Measurements from ENCODE around the gene ATP5PB. TPM values are rescaled to one million over a fixed set of nuclear protein-coding genes. Genes with fewer than 3 reads are reported as not detected.

Gene ATP5PB
- total RNA-seq, 1 donor from 2014 or later, result 155 TPM

GRCh38 chr1:111441573-111442192, 7.6 kb upstream of the ATP5PB start:
- Mint-ChIP-seq H3K4me3 (no peak overlapping the region), H3K9me3 (no peaks in the 10 kb centered on the region), H3K27ac (no peak overlapping the region), H3K36me3 (peaks cover 17% of the 10 kb centered on the region), H3K27me3 (ENCODE audit: low read depth) (no peaks in the 10 kb centered on the region), H3K4me1 (peaks cover under 1% of the 10 kb centered on the region)
- no peak for DNase-seq (ENCODE audit: low spot score in 2 of 2, unreplicated experiment in 2 of 2)
- TF ChIP-seq CTCF (IDR thresholded peaks at IDR 0.05; ENCODE audit: unreplicated experiment), result no peak

- no peak for TF ChIP-seq CTCF (IDR thresholded peaks at IDR 0.05; ENCODE audit: unreplicated experiment)
- Mint-ChIP-seq H3K36me3 (peaks cover 17% of the 10 kb centered on the region), H3K27me3 (ENCODE audit: low read depth) (no peaks in the 10 kb centered on the region), H3K4me1 (peaks cover 8% of the 10 kb centered on the region), H3K27ac (no peak overlapping the region), H3K4me3 (no peak overlapping the region), H3K9me3 (no peaks in the 10 kb centered on the region)
- no peak for DNase-seq (ENCODE audit: low spot score in 2 of 2, unreplicated experiment in 2 of 2)
Observed at GRCh38 chr1:111442457-111442856, 6.8 kb upstream of the ATP5PB start.

- Mint-ChIP-seq H3K9me3 (no peaks in the 10 kb centered on the region), H3K27ac (no peak overlapping the region), H3K27me3 (ENCODE audit: low read depth) (no peaks in the 10 kb centered on the region), H3K4me1 (peaks cover 18% of the 10 kb centered on the region), H3K4me3 (no peak overlapping the region), H3K36me3 (peaks cover 14% of the 10 kb centered on the region)
- DNase-seq (ENCODE audit: low spot score in 2 of 2, unreplicated experiment in 2 of 2), result no peak
- TF ChIP-seq CTCF (IDR thresholded peaks at IDR 0.05; ENCODE audit: unreplicated experiment), result no peak
Observed at GRCh38 chr1:111444031-111444430, 5.2 kb upstream of the ATP5PB start.

- Mint-ChIP-seq H3K27ac (no peak overlapping the region), H3K36me3 (peaks cover 8% of the 10 kb centered on the region), H3K27me3 (ENCODE audit: low read depth) (no peaks in the 10 kb centered on the region), H3K4me1 (peaks cover 35% of the 10 kb centered on the region), H3K9me3 (no peaks in the 10 kb centered on the region), H3K4me3 (no peak overlapping the region)
- no peak for DNase-seq (ENCODE audit: low spot score in 2 of 2, unreplicated experiment in 2 of 2)
- TF ChIP-seq CTCF (IDR thresholded peaks at IDR 0.05; ENCODE audit: unreplicated experiment), result no peak
Observed at GRCh38 chr1:111446546-111446945, 2.7 kb upstream of the ATP5PB start.

- no peak overlapping the region for H3K27ac Mint-ChIP-seq
- H3K4me1 Mint-ChIP-seq, result peaks cover 38% of the 10 kb centered on the region
- peak overlapping the region; percentile 100 for H3K4me3 Mint-ChIP-seq
- no peak for TF ChIP-seq CTCF (IDR thresholded peaks at IDR 0.05; ENCODE audit: unreplicated experiment)
- DNase-seq (ENCODE audit: low spot score in 2 of 2, unreplicated experiment in 2 of 2), result no peak
- H3K27me3 Mint-ChIP-seq (ENCODE audit: low read depth), result no peaks in the 10 kb centered on the region
- no peaks in the 10 kb centered on the region for H3K9me3 Mint-ChIP-seq
- H3K36me3 Mint-ChIP-seq, result peaks cover 11% of the 10 kb centered on the region
Observed at GRCh38 chr1:111446967-111447892, 2.0 kb upstream of the ATP5PB start.
